PFSK-1 (cell line): ENCODE data around the gene EID1.

Experiments used
- POLR2AphosphoS5 ChIP-seq: IDR thresholded peaks from 2 replicates; pipeline ENCODE4 v1.6.1; 2012; ENCODE audit warnings: low read depth, mild to moderate bottlenecking, control low read depth, low read length, moderate library complexity
- SIN3A ChIP-seq: IDR thresholded peaks from 2 replicates; pipeline ENCODE4 v1.6.1; 2012; ENCODE audit warnings: mild to moderate bottlenecking, low read length, moderate library complexity, borderline replicate concordance; ENCODE audit not compliant: insufficient read depth
- TAF1 ChIP-seq: IDR thresholded peaks from 2 replicates; pipeline ENCODE4 v1.6.1; 2012; ENCODE audit warnings: low read length, control low read depth, borderline replicate concordance; ENCODE audit not compliant: insufficient read depth

DNA sequence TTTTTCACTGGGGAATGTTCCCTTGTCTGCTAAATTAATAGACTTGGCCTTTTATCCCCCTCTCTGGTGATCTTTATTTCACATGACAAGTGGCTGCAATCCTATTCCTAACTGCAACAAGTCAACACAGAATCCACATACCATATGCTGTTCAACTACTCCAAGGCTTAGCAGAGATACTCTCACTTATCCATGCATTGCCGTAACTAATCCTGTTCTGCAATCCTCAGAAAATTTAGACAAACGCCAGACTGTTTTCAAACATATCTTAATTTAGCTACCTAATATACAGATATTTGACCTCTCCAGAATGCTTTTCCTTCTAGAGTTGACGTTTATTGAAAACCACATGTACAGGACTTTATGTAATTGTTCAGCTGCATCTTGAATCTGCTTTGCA is 37.9 kb downstream of the EID1 start:
- TF ChIP-seq SIN3A (no peak), TAF1 (no peak), POLR2AphosphoS5 (no peak)
